Measurements from ENCODE around the gene WSCD2.

Gene WSCD2

DNA sequence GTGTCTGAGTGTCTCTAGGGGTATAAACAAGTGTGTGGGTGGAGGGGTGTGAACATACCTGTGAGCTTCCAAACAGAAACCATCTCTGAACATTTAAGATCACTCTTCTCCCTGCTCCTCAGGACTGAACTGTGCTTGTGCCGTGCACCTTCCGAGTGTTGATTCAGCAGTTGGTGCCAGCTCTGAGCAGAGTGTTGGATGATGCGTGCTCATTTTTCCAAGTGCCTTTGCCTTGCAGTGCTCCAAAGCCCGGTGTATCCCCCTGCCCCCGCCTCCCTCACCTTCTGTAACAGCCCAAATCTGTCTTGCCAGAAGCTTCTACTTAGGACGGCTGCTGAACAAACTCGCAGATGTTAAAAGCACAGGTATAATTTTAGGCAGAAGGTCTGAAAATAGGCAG lies 4.4 kb downstream of the WSCD2 start:
- H3K9me3 ChIP-seq (replicated peaks; ENCODE audit: insufficient read depth, low read length) = no peaks in the 10 kb centered on the region
- DNase-seq = no peak
- H4K20me1 ChIP-seq (ENCODE audit: insufficient read depth, low read length) = no peaks in the 10 kb centered on the region
- H3K27ac ChIP-seq (ENCODE audit: low read length) = no peak overlapping the region
- H3K27me3 ChIP-seq (replicated peaks; ENCODE audit: insufficient read depth, low read length) = peaks cover 18% of the 10 kb centered on the region
- H3K79me2 ChIP-seq (ENCODE audit: low read length) = no peaks in the 10 kb centered on the region
- H3K4me2 ChIP-seq (ENCODE audit: low read depth, low read length) = no peak overlapping the region
- no peaks in the 10 kb centered on the region for H3K9me2 ChIP-seq (replicated peaks; ENCODE audit: insufficient read depth, low read length)
- no peak overlapping the region for H3K9ac ChIP-seq (ENCODE audit: low read length)
- no peaks in the 10 kb centered on the region; the same call in 1 of the 2 replicates for H3K4me1 ChIP-seq (ENCODE audit: low read length)
- no peaks in the 10 kb centered on the region for H3K36me3 ChIP-seq (replicated peaks; ENCODE audit: insufficient read depth, low read length)
- no peaks in the 10 kb centered on the region for H3F3A ChIP-seq (ENCODE audit: insufficient read depth, low read length)
- no peak overlapping the region for H3K4me3 ChIP-seq (ENCODE audit: low read length)
- H2AFZ ChIP-seq (ENCODE audit: low read length) = no peak overlapping the region
- TF ChIP-seq EZH2 (optimal IDR thresholded peaks at IDR 0.05; ENCODE audit: low read depth, low read length) (no peak), EZH2phosphoT487 (IDR thresholded peaks at IDR 0.05; ENCODE audit: low read length) (no peak)
- TF ChIP-seq, protein P1, sequence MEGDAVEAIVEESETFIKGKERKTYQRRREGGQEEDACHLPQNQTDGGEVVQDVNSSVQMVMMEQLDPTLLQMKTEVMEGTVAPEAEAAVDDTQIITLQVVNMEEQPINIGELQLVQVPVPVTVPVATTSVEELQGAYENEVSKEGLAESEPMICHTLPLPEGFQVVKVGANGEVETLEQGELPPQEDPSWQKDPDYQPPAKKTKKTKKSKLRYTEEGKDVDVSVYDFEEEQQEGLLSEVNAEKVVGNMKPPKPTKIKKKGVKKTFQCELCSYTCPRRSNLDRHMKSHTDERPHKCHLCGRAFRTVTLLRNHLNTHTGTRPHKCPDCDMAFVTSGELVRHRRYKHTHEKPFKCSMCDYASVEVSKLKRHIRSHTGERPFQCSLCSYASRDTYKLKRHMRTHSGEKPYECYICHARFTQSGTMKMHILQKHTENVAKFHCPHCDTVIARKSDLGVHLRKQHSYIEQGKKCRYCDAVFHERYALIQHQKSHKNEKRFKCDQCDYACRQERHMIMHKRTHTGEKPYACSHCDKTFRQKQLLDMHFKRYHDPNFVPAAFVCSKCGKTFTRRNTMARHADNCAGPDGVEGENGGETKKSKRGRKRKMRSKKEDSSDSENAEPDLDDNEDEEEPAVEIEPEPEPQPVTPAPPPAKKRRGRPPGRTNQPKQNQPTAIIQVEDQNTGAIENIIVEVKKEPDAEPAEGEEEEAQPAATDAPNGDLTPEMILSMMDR (IDR thresholded peaks at IDR 0.05; ENCODE audit: low read length) = no peak

DNA sequence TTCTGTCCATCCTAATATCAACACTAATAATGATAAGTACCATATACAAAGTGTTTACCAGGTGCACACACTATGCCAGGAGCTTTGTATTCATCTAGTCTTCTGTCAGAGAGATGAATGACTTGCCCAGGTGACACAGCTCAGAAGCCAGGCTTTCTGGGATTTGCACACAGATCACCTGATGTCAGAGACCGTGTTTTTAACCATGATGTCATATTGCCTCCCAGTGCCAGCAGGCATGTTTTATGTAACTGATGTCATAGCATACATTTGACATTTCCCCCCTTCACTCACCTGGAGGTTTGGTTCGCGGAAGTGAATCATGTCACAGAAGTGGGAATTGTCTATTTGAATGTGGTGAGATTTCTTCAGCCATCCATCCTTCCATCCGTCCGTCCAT lies 5.7 kb downstream of the WSCD2 start:
- no peaks in the 10 kb centered on the region for H3K36me3 ChIP-seq (replicated peaks; ENCODE audit: insufficient read depth, low read length)
- no peaks in the 10 kb centered on the region for H3K4me1 ChIP-seq (ENCODE audit: low read length)
- no peak overlapping the region for H3K9ac ChIP-seq (ENCODE audit: low read length)
- H3K4me3 ChIP-seq (ENCODE audit: low read length) = no peak overlapping the region
- H4K20me1 ChIP-seq (ENCODE audit: insufficient read depth, low read length) = no peaks in the 10 kb centered on the region
- no peaks in the 10 kb centered on the region for H3K9me2 ChIP-seq (replicated peaks; ENCODE audit: insufficient read depth, low read length)
- no peak for DNase-seq
- peaks cover 10% of the 10 kb centered on the region for H3K27me3 ChIP-seq (replicated peaks; ENCODE audit: insufficient read depth, low read length)
- no peak overlapping the region for H3K27ac ChIP-seq (ENCODE audit: low read length)
- H3F3A ChIP-seq (ENCODE audit: insufficient read depth, low read length) = no peaks in the 10 kb centered on the region
- TF ChIP-seq EZH2 (optimal IDR thresholded peaks at IDR 0.05; ENCODE audit: low read depth, low read length) (no peak), EZH2phosphoT487 (IDR thresholded peaks at IDR 0.05; ENCODE audit: low read length) (no peak)
- TF ChIP-seq, protein P1 (IDR thresholded peaks at IDR 0.05; ENCODE audit: low read length) = no peak
- no peak overlapping the region for H2AFZ ChIP-seq (ENCODE audit: low read length)
- H3K9me3 ChIP-seq (replicated peaks; ENCODE audit: insufficient read depth, low read length) = no peaks in the 10 kb centered on the region
- no peaks in the 10 kb centered on the region for H3K79me2 ChIP-seq (ENCODE audit: low read length)
- H3K4me2 ChIP-seq (ENCODE audit: low read depth, low read length) = no peak overlapping the region

DNA sequence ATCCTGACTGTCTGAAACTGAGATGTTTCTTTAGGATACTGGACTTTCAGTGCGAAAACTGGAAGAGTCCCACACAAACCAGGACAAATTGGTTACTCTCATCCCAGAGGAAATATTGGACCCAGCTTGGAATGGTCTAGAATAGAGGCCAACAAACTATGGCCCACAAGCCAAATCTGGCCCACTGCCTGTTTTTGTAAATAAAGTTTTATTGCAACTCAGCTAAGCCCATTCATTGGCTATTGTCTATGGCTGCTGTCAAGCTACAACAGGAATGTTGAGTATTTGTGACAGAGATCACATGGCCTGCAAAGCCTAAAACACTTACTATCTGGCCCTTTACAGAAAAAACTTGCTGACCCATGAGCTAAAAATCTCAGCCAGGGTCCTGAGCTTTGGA lies 6.5 kb downstream of the WSCD2 start:
- no peaks in the 10 kb centered on the region for H4K20me1 ChIP-seq (ENCODE audit: insufficient read depth, low read length)
- no peaks in the 10 kb centered on the region for H3K4me1 ChIP-seq (ENCODE audit: low read length)
- no peak overlapping the region for H3K4me2 ChIP-seq (ENCODE audit: low read depth, low read length)
- no peaks in the 10 kb centered on the region for H3K9me3 ChIP-seq (replicated peaks; ENCODE audit: insufficient read depth, low read length)
- no peak overlapping the region for H3K9ac ChIP-seq (ENCODE audit: low read length)
- H3K36me3 ChIP-seq (replicated peaks; ENCODE audit: insufficient read depth, low read length) = no peaks in the 10 kb centered on the region
- 0 out of 2 replicates have a peak, but pooled peaks cover 1% of the 10 kb centered on the region for H3K27me3 ChIP-seq (replicated peaks; ENCODE audit: insufficient read depth, low read length)
- no peak for DNase-seq
- no peaks in the 10 kb centered on the region for H3K9me2 ChIP-seq (replicated peaks; ENCODE audit: insufficient read depth, low read length)
- no peak overlapping the region for H3K4me3 ChIP-seq (ENCODE audit: low read length)
- no peaks in the 10 kb centered on the region for H3F3A ChIP-seq (ENCODE audit: insufficient read depth, low read length)
- no peaks in the 10 kb centered on the region for H3K79me2 ChIP-seq (ENCODE audit: low read length)
- no peak overlapping the region for H2AFZ ChIP-seq (ENCODE audit: low read length)
- TF ChIP-seq, protein P1 (IDR thresholded peaks at IDR 0.05; ENCODE audit: low read length) = no peak
- TF ChIP-seq EZH2 (optimal IDR thresholded peaks at IDR 0.05; ENCODE audit: low read depth, low read length) = no peak
- no peak for TF ChIP-seq EZH2phosphoT487 (IDR thresholded peaks at IDR 0.05; ENCODE audit: low read length)
- H3K27ac ChIP-seq (ENCODE audit: low read length) = no peak overlapping the region
